Effector CD4-positive, alpha-beta T cell (primary cell): Measurements from ENCODE around the gene CASTOR1.
"Not testable (repeated sequence)": the region's sequence is repeated elsewhere in the genome, so short reads cannot be mapped to it uniquely, and the experiment has no call there.

Experiments
- DNase-seq: peaks from one replicate; pipeline ENCODE4 v3.0.0-alpha.2; 2020
- total RNA-seq: gene quantifications from one replicate; lab custom pipeline; 2026; lab: John Stamatoyannopoulos, UW

The CASTOR1 gene
- 5.1 reads per million, percentile 20 among the genes with 10 or more reads in this experiment for total RNA-seq

DNA sequence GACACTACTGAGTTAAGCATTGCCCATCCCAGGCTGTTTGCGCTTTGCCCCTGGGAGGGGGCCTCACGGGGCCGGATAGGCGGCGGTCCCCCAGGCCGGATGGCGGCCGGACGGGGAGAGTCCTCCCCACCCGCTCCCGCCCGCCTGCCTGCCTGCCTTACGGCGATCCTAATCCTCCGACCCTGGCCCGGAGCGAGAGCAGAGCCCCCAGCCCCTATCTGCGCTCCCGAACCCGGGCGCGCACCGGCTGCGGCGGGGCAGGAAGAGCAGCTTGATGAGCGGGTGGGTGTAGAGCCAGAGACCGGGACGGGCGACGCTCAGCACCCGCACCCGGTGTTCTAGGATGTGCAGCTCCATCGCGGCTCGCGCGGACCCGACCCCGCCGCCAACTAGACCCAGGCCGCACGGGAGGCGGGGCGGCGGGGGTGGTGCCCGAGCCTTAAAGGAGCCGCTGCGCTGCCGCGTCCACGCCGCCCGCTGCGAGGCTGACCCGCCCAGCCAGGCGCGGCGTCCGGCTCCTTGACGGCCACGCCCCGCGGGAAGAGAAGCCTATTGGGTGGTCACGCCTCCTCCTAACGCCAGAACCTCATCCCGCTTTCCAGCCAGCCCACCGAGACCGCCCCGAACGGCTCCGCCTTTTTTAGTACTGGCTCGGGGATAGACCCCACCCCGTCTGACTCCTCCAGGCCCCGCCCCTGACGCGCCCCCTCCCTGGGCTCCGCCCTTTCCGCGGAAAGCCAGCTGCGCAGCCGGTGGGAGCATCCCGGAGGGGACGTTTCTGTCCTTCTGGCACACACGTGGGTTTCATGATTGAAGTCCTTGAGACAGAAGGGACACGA is at the start of gene CASTOR1:
Gene CASTOR1 (minus strand): TSS at position 365 of the 839 bp plus-strand sequence. CDS start 8 bp downstream, at position 357.
- peak; percentile 87 for DNase-seq

DNA sequence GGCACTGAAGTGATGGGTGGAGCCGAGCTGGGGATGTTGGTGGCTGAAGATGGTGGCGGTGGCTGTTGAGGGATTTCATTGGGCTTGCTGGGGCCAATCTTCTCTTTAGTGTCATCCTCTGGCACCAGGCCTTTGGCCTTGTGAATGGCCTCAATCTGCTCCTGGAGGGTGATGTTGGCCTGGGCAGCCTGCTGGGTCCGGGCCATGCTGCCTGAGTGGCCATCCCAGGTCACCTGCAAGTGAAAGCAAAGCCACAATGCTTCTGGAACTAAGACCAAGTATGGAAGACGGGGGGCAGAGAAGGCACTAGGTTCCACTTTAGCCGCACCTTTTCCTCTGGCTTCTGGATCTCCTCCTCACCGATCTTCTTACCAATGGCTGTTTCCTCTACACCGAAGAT is 49.5 kb upstream of the CASTOR1 start:
- DNase-seq: no peak

DNA sequence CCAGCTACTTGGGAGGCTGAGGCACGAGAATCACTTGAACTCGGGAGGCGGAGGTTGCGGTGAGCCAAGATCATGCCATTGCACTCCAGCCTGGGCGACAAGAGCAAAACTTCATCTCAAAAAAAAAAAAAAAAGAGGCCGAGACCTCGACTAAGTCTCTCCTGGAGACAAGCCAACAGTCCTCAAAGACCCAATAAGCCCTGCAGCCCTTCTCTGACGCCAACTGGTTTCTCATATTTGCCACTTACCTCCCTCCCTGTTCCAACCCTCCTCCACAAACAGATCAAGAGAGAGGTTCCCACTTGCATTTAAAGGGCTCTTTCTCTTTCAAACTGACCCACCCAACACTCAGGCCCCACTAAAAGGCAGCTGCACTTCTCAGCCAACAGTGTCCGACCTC is 49.0 kb upstream of the CASTOR1 start:
- DNase-seq: not testable (repeated sequence)

DNA sequence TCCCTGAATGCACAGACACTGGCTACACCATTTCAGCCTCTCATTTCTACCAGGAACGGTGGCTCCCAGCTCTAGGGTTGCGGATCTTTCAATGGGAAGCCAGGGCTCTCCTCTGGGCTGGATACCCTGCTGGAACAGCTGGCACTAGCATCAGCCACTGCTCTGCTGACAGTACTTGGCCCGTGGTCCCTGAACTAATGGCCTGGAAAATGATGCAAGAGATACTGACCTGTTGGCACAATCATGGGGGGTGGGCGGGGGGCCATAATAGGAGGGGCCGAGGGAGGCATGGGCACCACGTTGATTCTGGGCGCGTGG is 48.1 kb upstream of the CASTOR1 start:
- no peak for DNase-seq

DNA sequence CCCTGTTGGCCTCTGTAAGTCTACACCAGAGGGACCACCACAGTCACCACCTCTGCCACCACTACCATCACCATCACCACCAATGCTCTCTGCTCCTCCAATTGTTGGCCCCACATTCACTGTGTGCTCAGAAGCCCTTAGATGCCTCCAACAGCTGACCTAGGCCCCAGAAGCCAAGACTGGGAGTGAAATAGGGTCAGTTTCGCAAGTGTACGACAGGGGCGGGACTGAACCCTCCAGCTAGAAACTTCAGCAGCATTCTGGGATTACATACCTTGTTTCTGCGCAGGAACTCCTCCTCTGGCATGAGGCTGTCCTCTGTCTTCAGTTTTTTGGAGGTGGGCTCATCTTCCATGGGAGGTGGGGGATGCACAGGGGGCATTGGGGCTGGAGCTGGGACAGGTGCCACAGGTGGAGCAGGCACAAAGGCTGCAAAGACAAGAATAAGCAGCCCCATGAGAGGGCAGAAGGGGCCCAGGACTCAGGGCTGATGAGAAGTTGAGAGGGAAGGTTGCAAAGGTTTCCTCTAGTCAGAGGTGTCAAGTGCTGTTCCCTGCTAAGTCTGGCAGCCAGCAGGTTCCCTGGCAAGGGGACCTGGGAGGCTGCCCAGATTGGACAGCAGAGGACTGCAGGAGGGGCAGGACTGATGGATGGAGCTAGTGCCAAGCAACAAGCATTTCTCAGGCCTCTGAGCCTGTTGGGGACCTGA is 47.6 kb upstream of the CASTOR1 start:
- no peak for DNase-seq

DNA sequence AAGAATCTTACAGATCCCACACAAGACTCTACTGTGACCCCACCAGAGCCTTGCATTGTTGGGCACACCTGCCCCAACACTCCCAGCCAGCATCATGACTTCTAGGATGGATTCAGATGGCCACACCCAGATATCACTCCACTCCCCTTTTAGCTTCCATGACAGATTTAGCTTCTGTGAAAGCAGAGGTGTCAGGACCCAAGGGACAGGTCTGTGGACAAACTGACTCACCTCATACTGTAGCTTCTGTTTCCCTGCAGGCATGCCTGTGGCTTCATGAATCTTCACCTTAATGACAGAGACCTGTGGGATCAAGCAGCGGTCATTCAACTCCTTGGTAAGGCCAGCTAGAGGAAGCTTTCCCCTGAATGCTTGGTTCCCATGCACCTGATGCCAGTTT is 45.9 kb upstream of the CASTOR1 start:
- no peak for DNase-seq

DNA sequence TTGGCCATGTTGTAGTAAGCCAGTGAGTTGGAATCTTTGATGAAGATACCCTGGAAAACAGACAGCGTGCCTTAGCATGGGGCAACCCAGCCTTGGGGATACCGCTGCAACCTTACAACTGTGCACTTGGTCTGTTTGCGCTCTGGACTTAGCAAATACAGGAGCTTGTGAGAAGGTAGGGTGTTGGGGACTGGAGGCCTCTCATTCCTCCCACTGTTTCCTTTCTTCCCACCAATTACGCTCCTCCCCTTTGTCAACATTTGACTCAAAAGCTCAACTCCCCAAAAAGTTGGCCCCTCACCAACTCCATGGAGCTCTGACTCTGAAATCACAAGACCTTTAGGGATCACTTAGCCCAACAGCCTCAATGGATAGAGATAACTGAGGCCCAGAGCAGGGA is 45.3 kb upstream of the CASTOR1 start:
- no peak for DNase-seq

DNA sequence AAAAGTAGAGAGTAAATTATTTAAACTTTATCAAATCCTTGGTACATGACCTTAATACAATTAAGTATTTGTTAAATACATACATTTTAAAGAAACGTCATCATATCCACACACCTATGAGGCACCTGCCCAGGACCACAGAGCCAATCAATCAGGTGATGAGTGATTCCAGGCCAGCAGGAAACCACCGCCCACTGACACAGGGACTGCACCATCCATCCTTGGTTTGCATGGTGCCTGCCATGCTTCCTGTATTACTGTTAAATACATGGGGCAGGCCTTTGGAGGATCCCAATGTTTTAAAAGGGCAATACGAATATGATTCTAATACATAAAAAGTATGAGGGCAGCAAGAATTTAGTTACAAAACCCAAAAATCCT is 44.4 kb upstream of the CASTOR1 start:
- no peak for DNase-seq

DNA sequence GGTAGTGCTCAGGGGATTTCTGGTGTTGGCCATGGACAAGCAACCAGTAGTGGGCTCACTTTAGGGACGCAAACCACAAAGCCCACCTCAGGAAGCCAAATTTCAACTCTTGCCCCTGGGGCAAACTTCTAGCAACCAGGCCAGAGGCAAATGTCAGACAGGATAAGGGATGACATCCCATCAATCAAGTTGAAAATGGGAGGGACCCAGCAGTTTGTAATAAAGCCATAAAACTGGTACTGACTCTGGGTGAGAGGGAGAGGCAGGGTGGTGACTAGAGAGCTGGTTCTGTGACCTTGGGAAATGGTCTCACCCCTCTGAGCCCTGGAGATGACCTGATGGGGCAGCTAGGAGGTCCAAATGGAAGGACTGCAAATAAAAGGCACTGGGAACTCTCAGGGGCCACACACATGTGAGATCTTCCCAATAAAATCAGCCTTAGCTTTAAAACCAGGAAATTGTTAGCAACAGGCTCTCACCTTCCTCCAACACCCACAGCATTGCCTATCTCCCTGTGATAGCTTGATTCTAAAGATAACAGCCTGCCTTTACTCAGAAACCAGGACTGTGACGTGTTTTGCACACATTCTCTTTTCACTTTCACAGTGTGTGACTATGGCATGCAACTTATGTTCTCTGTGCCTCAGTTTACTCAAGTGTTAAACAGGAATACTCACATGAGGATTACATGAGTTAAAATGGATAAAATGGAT is 43.8 kb upstream of the CASTOR1 start:
- DNase-seq: no peak

DNA sequence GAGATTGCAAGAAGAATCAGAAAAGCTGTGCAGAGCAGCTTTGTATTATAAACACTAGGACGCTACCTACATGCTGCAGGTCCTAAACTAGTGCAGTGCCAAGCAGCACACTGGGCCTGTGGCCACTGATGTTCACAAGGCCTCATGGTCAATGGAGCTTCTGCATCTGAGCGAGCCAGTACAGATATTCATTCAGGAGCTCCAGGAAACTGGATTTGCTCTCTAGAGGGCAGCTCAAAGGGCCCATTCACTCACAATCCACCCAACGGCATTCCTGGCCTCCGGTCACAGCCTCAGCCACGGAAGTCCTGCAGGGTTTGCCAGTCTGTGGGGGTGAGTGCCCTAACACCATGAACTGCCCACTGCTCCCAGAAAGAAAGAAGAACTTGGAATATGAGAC is 43.2 kb upstream of the CASTOR1 start:
- no peak for DNase-seq

DNA sequence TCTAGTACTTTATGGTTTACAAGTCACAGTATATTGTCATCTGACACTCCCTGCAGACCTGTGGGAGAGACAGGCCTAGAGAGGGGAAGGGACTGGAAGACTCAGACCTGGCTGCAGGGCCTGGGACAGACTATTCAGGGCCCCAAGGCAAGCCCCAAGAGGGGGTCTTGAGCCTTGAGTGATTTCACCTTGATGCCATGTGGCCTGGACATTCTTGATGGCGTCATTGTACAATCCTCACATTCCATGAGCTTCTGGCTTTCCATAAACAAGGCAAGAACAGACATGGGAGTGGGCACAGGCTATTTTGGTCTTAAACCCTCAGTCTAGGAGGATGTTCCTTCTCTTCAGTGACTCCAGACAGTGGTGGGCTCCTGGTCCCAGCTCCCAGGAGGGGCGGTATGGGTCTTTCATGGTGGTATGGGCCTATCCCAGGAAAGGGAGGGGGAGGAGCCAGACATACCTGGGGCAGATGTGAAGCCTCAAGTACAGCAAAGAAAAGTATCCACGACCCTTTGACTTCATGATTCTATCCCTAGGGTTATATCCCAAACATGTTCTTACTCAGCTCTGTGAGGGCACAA is 39.3 kb upstream of the CASTOR1 start:
- DNase-seq: no peak

DNA sequence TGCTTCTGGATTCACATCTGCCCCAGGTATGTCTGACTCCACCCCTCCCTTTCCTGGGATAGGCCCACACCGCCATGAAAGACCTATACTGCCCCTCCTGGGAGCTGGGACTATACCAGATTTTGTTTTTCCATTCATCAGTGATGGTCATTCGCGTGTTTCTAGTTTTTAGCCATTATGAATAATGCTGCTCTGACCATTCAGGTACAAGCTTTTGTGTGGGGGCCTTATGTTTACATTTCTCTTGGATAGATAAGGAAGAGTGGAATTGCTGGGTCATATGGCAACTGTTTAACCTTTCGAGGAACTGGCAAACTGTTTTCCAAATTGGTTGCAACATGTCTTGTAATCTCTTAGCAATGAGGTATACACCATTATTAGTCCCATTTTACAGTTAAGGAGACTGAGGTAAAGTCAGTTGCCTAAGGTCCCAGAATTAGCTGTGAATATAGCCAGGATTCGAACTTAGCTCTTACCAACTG is 38.6 kb upstream of the CASTOR1 start:
- no peak for DNase-seq

DNA sequence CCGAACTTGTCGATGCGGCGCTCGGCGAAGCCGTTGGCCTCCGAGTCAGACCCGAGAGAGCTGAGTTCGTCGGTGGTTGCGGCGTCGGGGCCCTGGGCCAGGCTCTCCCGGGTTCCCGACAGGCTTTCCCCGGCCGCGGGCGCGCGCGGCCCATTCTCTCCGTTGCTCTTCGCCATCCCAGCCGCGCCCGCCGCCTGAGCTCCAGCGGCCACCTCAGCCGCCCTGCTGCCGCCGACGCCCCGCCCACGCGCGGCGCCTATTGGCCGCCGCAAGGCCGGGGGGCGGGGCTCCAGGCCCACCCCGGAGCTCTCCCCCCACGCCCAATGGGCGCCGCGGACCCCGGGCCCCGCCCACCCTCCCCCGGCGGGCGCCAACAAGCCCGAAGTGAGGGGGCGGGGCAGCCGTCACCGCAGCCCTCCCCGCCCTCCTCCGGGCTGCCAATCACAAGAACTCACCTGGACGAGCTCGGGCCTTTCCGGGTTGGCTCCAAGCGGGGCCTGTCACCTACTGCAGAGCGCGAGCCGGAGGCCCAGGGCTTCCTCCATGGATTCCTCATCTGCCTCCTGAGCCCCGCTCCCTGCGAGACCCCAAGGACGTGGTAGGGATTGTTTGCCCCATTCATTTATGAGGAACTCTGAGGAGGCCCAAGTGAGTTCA is 37.5 kb upstream of the CASTOR1 start, which contains the start of gene TBC1D10A:
Gene TBC1D10A (minus strand): TSS at position 236 of the 657 bp plus-strand sequence. CDS start 60 bp downstream, at position 176.
- peak; percentile 93 for DNase-seq

DNA sequence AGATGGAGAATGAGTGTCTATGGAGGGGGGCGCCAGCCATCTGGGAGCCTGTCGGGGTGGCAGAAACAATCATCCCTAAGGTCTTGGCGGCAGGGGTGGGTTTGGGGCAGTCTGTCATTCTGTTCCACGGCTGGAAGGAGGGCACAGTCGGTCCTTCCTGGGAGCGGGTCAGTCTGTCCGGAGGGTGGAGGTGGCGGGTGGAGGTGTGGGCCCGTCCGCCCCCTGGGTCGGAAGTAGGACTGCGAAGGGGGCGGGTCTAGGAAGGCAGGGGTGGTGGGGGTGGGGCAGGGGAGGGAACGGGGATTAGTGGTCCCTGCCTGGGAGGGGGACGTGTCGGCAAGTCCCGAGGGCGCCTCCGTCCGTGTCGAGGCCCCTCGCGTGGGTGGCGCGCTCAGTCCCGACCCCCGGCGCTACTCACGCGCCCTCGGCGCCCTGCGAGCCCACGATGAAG is 37.0 kb upstream of the CASTOR1 start:
- DNase-seq: no peak

DNA sequence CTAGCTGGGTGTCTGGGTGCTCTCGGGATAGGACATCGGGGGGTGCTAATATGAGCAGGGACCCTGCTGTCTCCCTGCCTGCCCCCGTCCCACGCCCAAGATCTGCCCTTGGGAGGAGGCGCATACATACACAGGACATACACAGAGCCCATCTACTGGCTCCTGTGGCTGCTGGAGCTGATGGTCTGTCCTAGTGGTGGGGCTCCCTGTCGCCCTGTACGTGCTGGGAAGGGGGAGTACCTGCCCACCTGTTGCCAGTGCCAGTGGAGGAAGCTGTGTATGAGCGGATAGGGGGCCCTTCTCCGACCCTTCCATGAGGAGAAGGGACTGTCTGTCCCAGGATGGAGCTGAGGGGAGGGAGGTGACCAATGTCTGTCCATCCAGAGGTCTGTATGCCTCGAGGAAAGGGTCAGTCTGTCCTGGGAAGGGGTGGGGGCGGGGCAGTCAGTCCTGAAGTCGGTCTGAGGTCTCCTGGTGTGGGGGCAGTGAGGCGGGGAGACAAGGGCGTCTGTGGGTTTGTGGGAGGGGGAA is 36.5 kb upstream of the CASTOR1 start:
- no peak for DNase-seq

DNA sequence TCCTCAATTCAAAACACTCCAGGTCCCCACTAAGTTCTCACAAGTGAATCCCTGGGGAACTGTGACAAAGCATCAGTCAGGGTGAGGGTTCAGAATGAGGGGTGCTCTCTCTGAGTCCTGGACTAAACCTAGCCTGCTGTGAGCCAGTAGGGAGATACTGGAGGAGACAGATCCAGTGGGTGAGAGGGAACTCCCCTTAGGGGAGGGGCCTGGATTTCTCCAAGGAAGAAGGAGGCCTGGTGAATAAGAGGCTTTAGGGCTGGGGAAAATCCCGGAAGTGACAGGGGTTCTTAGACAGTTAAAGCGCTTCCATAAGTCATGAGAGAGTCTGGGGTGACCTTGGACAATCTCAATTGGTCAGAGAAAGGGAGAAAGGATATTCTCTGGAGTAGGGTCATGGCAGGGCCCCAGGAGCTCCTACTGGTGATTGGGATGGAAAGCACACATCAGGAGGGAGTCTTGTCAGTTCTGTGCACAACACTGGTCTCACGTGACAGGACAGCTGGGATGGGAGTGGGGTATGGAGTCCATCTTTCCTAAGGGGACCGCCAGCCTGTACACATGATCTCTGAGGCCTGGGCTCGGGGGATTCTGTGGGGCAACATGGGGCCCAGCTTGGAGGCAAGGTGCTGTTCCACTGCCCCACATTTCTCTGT is 35.9 kb upstream of the CASTOR1 start:
- DNase-seq: no peak

DNA sequence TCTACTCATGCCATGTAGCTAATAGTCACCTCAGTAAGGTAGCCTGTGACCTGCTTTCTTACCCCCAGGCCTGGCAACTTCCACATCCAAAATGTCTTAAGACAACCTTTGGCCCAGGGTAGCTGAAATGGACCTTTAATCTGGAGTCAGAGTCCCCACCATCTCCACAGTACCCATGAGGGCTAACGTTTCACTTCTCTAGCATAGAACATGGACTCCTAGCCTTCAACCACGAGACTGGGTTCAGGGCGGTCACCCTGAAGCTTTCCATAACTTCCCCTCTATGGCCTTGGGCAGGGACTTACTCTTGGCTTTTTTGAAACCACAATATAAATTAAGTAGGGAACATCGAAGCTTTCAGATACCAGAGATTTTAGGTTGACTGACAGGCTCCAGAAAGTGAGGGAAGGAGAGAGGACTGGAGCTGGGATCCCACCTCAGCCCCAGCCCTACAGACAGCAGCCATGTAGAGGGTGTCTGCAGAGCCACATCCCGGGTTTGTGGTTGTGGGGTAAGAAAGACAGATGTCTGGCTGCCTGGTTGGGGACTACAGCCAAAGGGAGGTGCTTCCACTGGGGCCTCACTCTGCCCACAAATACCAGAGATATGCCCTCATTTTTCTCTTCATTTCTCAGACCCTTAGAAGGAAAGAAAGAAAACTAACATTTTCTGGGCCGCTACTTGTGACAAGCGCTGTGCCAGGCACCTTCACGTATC is 34.9 kb upstream of the CASTOR1 start:
- no peak for DNase-seq

DNA sequence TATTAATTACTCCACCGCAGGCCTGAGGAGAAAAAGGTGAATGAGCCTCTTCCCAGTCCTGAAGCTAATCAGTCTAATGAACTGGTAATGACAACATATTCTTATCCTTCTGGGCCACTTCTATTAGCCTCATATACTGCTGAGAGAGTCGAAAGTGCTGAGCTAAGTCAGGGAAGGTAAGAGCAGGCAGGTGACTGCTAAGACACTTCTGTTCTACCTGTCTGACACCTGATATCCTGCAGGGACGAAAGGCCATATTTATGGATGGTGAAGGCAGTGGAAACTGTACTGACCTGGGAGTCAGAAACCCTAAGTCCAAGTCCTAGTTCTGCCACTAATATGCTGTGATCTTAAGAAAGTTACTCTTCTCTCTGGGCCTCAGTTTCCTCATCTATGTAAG is 33.9 kb upstream of the CASTOR1 start:
- no peak for DNase-seq

DNA sequence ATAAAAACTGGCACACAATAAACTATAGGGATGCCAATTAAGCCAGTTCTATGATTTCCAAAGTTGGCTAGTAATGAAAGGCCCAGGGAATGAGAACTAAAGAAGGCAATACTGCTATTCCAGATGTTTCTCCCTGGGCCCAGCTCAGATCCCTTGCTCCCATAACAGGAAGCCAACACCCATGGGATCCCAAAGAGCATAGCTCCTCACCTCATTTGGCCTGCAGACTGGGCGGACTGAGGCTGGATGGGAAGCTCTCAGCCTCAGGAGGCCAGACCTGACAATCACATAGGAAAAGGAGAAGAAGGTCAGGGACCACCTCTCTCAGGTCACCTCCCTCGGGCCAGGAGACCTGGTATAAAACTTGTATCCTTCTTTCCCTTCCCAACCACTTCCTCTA is 32.2 kb upstream of the CASTOR1 start:
- DNase-seq: no peak

DNA sequence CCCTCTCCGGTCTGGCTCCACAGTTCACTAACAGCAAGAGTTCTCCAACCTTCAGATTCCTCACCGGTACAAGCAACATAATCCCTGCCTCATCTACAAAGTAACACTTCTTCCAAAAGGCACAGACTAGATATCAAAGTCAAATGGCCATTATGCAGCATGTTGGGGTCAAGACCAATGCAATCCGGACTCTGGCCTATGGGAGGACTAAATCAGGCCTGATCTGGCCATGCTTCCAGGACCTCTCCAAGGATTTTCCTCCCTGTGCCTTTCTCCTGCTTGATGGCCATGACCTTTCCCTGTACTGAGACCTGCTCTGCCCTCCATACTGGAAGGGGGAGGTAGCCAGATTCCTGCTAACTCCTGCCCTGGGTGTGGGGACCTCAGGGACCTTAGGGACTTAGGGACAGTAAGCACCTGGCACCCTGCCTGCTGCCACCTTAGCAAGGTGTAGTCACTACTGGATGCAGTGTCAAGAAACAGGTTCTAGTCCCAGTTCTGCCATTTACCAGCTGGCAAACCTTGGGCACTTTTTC is 30.8 kb upstream of the CASTOR1 start:
- DNase-seq: no peak
